HepG2 (cell line): Measurements from ENCODE around the gene TAF6. TPM values are rescaled to one million over a fixed set of nuclear protein-coding genes. Genes with fewer than 3 reads are reported as not detected.

Experiments
- AHDC1 ChIP-seq: sonication (generic); formaldehyde crosslinking; IDR thresholded peaks from 2 replicates; pipeline ENCODE4 v1.5.1; 2020; ENCODE audit warnings: mild to moderate bottlenecking, missing genetic modification reagents, borderline replicate concordance
- DNMT1 ChIP-seq: sonication (generic); formaldehyde crosslinking; IDR thresholded peaks from 2 replicates; pipeline ENCODE4 v1.5.1; 2020; ENCODE audit warnings: mild to moderate bottlenecking, missing genetic modification reagents
- FOXA1 ChIP-seq, 2 experiments: fragments of 450-650 bp in 1 of 2; sonication (generic) in 1 of 2; formaldehyde crosslinking in 1 of 2; IDR thresholded peaks; 2 replicates each; pipeline versions ENCODE4 v1.4.0 to v1.6.1; 2016 to 2020; ENCODE audit warnings: missing genetic modification reagents in 1 of 2
- KAT8 ChIP-seq: IDR thresholded peaks from 2 replicates; pipeline ENCODE4 v1.6.1; 2016; ENCODE audit warnings: missing genetic modification reagents, missing compliant biosample characterization
- KIAA2018 ChIP-seq: sonication (generic); formaldehyde crosslinking; IDR thresholded peaks from 2 replicates; pipeline ENCODE4 v1.5.0; 2020; ENCODE audit warnings: mild to moderate bottlenecking, missing genetic modification reagents, borderline replicate concordance
- MTF2 ChIP-seq: sonication (generic); formaldehyde crosslinking; IDR thresholded peaks from 2 replicates; pipeline ENCODE4 v1.5.0; 2020; ENCODE audit warnings: missing genetic modification reagents, borderline replicate concordance
- NR2C2 ChIP-seq: sonication (generic); formaldehyde crosslinking; IDR thresholded peaks from 2 replicates; pipeline ENCODE4 v1.4.0; 2020; ENCODE audit warnings: missing genetic modification reagents, mild to moderate bottlenecking, moderate library complexity, borderline replicate concordance
- PAX8 ChIP-seq: sonication (generic); formaldehyde crosslinking; IDR thresholded peaks from 2 replicates; pipeline ENCODE4 v1.8.0; 2022; ENCODE audit warnings: mild to moderate bottlenecking, missing genetic modification reagents, borderline replicate concordance
- RAD21 ChIP-seq: fragments of 450-650 bp; formaldehyde crosslinking; IDR thresholded peaks from 2 replicates; pipeline ENCODE4 v1.5.0; 2020; ENCODE audit warnings: mild to moderate bottlenecking
- SAP130 ChIP-seq: IDR thresholded peaks from 2 replicates; pipeline ENCODE4 v1.6.1; 2016; ENCODE audit warnings: low read depth
- ZNF451 ChIP-seq: sonication (generic); formaldehyde crosslinking; IDR thresholded peaks from 2 replicates; pipeline ENCODE4 v1.5.0; 2020; ENCODE audit warnings: mild to moderate bottlenecking, missing genetic modification reagents
- ZNF562 ChIP-seq: sonication (generic); formaldehyde crosslinking; IDR thresholded peaks from 2 replicates; pipeline ENCODE4 v1.8.0; 2022; ENCODE audit warnings: missing genetic modification reagents, borderline replicate concordance
- polyA plus RNA-seq, 8 experiments: library from polyadenylated mRNA; depleted of rRNA in 3 of 8; stranded (reverse) in 7 of 8; unstranded in 1 of 8; fragments of >200 nt; fragmentation: Illumina TruSeq in 4 of 8; extraction: Trizol in 4 of 8; gene quantifications; 2 replicates each; pipeline versions ENCODE4 v1.2.1 to v1.2.3, GENCODE V29; 2011 to 2016; ENCODE audit warnings: low read depth in 4 of 8, missing spikeins in 1 of 8, mixed read lengths in 1 of 8; ENCODE audit not compliant: insufficient read depth in 1 of 8
- total RNA-seq, 5 experiments: library from RNA; depleted of rRNA; stranded (reverse); fragments of >200 nt; fragmentation: Illumina TruSeq; extraction: Trizol; gene quantifications; 2 replicates each; pipeline ENCODE4 v1.2.3, GENCODE V29; 2016; ENCODE audit warnings: low read depth in 1 of 5

TAF6 gene
- total and polyA plus RNA-seq, 2 of the 13 experiments (the other 11 are each of a cell fraction or from before 2014, with no cell fraction given): 12.9 to 18.8 TPM

GRCh38 chr7:100088621-100089457 lies 30.3 kb downstream of the TAF6 start, which contains the start of gene COPS6 (continued):
- peak; percentile 30; the same call in 1 of the 2 replicates for TF ChIP-seq DNMT1 (CRISPR knock-in tag)
- TF ChIP-seq KIAA2018 (CRISPR knock-in tag): peak; percentile 65; the same call in 1 of the 2 replicates
- peak; percentile 89; the same call in 1 of the 2 replicates for TF ChIP-seq MTF2 (CRISPR knock-in tag)
- peak; percentile 50; the same call in 1 of the 2 replicates for TF ChIP-seq RAD21 (CRISPR knock-in tag)
- TF ChIP-seq FOXA1 (IDR thresholded peaks at IDR 0.05): no peak
- TF ChIP-seq FOXA1 (CRISPR knock-in tag; IDR thresholded peaks at IDR 0.05): no peak
- TF ChIP-seq KAT8 (CRISPR knock-in tag): peak; percentile 93
- TF ChIP-seq AHDC1 (CRISPR knock-in tag): no peak
- TF ChIP-seq ZNF451 (CRISPR knock-in tag): peak; percentile 92; the same call in 1 of the 2 replicates
- TF ChIP-seq SAP130 (CRISPR knock-in tag): peak; percentile 97
- no peak; the same call in 1 of the 2 replicates for TF ChIP-seq ZNF562 (CRISPR knock-in tag)
- TF ChIP-seq NR2C2 (CRISPR knock-in tag): peak; percentile 92
- peak; percentile 66; the same call in 1 of the 2 replicates for TF ChIP-seq PAX8 (CRISPR knock-in tag)
